GM18868 (cell line): ENCODE results near the gene TNS3.

Experiments
- ATAC-seq: cut with Tn5 transposase; IDR thresholded peaks from one replicate; pipeline ENCODE4 v1.9.1; 2021; ENCODE audit warnings: mild to moderate bottlenecking, moderate library complexity; ENCODE audit not compliant: unreplicated experiment

TNS3 gene

DNA sequence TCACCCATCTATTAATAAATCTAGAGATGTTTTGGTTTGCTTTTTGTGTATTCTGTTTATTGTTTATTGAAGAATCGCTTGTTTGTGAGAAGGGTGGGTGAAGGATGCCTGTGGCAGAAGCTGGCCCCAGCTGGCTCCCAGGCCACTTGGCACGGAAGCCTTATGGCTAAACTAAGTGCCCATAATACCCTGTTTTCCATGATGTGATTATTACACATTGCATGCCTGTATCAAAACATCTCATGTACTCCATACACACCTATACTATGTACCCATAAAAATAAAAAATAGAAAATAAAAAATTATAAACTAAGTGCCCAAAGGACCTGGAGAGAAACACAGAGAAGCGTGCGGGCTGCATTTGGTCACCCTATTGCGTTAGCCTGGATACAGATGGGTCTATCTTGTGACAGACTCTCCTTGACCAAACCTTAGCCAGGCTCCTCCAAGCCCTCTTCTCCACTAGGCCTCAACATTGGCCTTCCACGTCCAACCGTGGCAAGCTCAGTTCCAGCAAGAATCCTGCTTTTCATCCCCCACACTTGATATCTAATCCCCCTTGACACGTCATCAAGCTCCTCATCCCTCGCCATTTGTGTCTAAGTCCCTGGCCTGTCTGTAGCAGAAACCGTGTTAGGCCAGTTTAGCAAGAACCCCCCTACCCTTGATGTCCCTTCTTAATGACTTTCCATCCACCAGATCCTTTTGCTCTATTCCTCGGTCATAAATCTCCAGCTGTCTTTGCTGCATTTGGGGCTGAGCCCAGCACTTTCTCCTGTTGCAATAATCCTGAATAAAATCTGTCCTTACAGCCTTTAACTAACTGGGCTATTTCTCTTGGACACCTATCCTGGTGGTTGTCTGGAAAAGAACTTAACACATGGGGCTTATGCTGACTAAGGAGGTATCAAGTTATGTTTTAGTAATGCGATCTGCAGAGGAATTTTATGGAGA, 245.2 kb downstream of the TNS3 start:
- no peak for ATAC-seq

DNA sequence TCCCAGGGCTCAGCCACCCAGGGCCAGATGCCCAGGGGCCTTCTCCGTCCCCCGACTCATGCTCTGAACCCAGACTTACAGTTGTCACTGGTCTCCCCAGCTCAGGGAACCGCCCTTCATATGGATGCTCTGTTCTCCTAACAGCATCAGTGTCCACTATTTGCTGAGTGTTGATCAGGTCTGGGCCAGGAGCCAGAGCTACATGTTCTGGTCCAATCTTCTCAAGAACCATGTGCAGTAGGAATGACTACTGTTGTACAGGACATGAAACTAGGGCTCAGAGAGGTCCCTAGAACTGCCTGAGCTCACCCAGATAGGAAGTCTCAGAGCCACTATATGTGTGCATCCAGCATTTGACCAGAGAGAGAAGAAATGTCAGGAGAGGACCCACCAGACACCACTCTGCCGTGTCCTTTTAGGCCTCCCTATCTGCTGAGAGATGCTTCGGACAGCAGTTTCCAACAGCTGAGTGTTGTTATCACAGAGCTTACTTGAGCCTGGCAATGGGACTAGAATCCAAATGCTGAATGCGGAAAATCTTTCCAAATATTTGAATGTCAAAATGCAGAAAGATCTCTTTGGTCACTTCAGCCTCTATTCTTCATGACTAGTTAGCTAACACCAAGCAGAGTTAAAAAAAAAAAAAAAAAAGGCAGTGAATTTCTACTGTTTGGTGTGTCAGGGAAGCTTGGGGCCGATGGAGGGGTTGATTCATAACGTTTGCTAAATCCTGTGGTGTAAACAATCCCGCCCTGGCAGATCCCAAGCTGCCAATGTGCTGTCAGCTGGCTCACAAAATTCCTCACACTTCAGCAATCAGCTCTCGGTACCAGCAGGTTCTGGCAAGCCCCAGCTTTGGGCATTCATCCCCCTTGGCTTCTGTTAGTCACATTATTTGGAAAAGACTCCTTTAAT, 246.1 kb downstream of the TNS3 start:
- ATAC-seq = no peak

DNA sequence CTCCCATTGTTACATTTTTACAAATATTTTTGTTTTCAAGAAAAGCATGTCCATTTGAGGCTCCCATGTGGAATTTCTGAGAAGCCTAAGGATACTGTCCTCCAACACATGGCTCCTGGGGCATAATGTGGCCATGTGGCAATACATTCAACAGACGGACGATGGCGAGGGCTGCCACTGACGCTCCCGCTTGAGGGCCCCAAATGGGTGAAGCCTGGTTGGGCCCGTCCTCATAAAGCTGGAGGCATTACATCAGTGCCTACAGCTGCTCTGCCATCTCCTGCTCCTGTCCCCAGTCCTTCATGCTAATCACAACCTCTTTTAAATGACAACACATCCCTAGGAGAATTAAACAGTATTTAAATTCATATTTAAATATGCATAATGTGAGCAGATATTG, 246.8 kb downstream of the TNS3 start:
- no peak for ATAC-seq

DNA sequence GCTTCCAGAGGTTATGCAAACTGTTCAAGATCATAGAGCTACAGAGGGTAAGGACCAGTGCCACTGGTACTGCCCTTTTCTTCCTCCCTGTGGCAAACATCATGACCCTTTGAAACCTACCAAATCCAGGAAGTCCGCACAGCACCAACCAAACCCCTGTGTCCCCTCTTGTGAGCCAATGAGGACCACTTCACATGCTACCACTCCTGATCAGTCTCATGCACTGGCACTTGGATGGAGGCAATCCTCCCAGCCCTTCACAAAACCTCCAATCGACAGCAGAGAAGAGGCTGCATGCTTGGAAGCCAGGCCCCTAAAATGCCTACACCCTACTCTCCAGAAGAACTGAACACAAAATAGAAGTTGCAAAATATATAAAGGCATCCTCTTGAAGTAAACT, 248.0 kb downstream of the TNS3 start:
- ATAC-seq = no peak

DNA sequence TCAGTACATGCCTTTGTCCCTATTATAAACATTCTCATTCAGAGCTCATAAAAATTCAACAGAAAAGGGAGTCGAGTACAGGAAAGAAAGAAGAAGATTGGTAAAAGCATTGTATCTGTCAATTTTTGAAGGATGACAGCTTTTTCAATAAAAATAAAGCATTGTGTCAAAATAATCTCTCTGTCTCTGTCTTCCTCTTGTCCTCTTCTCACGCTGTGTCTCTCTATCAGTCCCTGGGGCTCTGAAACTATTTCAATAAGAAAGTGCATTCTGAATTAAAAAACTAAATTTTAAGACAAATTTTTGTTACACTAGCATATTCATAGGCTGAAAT, 248.4 kb downstream of the TNS3 start:
- no peak for ATAC-seq

DNA sequence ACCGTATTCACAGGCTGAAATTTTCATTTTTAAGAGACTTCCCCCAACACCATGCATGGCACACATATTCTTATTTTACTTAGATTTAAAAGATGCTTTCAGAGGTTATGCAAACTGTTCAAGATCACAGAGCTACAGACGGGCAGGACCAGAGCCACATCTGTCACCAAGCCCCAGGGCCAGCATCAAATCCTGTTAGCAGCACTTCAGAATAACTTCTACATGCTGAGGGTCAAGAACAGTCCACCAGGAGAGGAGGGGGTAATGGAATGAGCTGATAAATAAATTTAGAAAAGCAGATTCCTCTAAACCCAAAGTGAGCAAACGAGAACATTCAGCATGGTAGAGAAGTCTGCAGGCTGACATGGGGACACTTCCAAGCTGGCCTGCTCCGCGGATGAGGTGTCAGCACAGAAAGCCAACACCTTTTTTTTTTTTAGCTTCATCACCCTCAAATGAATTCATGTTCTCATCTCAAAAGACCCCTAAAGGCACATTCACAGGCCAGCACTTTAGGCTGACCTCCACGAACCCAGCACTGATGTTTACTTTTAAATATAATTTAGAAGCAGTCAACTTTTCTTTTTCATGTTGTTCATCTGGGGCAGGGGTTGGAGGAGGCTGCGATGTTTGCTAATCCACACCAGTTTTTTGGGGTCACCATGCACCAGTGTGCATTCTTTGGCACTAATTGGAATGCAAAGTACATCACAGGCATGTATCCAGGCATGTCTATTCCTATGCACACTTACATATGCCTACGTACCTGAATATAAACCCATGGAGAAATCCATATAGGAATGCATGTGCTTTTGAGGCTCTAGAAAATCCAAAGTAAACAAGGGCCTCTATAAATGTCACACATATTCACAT, 249.0 kb downstream of the TNS3 start:
- no peak for ATAC-seq

DNA sequence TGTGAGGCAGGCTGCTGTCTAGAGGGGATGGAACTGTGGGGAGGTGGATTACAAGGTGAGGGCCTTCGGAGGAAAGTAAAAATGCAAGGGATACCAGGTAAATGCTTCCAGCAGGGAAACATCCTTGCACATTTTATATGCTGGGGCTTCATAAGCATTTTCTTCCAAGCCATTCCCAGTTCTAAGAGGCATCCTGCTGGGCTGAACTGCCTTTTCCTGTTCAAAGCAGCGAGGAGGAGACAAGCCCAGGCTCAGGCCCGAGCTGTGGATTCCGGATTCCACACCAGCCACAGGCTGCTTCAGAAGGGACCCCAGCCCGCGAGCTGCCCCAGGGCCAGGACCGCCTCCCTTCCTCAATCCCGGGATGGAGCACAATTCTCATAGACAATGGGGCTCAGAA, 249.7 kb downstream of the TNS3 start:
- no peak for ATAC-seq

DNA sequence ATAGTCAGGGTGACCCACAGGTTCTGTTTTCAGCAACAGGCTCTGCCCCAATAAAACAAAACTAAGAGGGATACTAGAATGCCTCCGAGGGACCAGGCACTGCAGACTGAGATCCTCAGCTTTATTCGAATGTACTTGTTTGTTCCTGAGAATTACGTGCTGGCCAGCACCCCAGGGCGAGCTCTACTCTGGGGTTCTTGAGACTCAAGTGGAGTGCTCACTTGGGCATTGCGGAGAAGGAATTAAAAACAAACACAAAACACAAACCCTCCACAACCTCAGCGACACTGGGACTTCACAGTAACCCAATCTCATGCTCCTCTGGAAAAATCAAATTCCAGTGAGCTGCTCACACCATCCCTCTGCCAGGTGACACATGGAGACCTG, 250.7 kb downstream of the TNS3 start:
- ATAC-seq = no peak

DNA sequence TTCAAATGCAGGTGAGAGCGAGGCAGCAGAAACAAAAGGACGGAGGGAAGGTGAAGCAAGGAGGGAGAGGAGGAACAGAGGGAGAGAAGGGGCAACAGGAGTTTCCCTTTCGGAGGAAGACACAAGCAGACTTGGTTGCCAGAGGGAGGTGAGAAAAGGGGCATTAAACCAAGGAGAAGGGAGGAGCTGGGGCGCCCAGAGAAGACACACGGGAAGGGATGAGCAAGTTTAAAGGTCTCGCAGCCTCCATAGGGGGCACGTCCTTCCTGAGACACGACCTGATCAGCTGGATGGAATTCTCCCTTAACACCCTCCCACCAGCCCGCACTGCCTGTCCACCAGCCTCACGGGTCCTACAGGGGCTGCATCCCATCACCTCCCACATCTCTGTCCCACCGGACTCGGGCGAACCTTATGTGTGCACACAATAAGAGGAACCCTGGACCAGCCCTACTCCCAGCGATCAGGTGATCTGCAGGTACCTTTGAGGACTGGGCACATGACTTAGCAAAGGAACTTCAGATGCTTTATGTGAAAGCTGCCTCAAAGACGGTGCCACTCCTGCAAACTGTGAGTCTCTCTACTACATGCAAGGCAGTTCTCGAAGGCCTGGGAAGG, 251.2 kb downstream of the TNS3 start:
- ATAC-seq = no peak

DNA sequence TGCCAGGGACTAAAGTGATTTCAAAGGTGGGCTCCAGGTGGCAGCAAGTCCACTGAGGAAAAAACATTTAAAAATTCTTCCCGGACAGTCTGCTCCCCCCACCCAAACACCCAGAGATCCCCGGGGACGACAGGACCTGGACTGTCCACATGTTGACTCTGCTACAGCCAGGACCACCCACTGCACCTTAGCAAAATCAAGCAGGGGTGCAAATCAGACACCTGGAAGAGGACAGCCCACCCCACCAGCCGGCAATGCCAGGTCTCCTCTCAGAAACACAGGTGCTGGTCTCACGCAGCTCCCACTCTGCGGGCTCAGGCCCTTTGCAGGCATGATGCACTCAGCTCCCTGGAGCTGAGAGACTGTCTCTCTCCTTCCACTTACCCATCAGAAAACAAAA, 251.9 kb downstream of the TNS3 start:
- no peak for ATAC-seq

DNA sequence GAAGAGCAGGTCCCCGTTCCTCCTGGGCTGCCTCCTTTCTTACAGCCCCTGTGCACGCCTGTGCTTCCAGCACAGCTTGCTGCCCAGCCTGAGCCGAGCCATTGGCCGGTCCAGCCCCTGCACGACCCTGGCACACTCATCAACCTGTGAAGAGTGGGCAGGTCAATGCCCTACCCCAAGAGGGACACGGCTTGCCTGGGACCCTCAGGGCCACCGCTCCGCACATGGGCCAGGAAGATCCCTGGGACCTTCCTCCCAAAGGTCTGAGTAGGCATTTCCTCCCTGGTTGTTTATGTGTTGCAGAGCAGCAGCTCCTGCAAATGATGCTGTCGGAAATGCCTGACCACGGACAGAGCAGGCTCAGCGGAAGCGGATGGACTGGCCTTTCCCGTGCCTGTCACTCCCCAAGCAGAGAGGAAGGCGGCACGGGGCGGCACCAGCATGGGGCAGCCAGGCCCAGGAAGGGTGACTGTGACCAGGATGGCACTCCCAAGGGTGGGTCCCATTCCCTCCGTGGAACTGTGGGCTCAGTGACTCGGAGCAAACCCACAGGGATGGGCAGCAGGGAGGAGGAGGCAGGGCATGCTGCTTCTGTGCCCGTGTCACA, 252.5 kb downstream of the TNS3 start:
- no peak for ATAC-seq

DNA sequence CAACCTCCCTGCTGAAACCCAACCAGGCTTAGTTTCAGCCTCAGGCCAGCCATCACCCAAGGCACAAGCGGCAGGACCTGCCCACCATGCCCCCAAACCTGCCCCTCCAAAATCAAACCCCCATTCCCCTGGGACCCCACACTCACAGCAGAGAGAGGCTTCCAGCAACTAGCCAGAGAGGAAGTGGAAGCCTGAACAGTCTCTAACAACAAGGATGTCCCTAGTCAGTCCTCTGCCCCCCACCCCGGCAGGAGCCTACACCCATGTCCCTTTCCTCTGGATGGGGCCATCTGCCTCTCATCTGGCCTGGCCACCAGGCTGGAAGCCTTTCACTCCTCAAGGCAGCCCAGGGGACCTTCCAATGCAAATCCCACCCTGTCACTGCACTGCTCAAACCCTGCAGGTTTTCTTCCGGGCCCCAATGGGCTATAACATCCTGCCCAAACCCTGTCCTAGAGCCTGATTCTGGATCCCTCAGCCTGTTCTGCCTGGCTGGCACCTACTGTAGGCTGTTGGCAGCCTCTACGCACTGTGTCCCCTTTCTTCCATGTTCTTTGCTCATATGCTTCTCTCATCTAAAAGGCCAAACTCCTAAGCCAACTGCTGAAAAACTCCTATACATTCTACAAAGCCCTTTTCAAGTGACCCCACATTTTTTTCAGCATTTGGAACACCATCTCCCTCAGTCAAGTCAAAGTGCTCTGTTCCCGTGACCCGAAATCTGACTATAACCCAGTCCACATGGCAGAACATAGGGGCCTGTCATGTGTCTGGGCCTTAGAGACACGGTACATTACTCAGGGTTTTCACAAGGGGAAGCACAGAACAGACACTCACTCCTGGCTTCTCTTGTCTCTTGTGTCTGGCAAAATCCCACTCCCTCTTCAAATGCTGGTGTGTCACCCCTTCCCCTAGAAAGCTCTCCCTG, 253.3 kb downstream of the TNS3 start:
- no peak for ATAC-seq

DNA sequence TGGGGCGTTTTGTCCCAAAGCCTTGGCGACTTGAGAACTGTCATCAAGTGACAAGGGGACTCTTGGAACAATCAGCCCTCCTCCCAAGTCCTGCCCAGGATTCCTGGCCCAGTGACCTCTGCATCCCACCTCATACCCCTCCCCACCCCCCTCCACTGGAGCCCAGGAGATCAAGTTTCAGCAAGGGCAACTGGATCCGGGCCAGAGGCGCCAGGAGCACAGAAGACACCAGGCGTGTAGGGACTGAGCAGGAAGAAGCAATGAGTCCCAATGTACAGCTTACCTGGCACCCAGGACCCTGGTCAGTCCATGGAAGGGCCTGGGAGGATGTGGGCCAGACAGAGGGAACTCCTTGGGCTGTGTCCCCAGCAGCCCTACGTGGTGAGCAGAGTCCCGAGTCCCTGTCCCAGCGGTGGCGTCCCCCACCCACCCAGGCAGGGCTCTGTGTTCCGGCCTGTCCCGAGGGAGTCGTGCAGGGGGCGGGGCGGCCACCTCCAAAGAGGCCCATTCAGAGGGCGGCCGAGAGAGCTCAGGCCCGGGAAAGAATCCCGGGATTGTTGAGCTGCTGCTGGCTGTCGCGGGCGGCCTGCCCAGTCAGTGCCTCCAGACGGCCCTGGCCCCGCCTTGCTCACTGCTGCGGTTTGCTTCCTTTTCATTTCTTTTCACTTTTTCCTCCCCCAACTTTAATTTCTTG, 254.1 kb downstream of the TNS3 start:
- ATAC-seq = no peak

DNA sequence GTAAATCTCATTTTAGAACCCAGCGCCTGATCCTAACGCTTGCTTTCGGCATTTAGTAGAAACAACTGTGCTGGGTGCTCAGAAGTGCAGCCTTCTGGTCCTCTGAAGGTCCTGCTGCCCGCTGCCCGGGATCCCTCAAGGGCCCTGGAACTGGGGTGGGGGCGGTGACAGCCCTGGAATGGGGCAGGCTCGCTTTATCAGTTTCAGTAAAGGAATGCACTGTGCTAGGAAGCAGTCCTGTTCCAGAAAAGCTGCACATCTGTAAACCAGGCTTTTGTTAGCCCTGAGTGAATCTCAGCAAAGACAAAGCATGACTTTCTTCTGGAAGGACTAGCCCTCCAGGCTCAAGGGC, 254.6 kb downstream of the TNS3 start:
- ATAC-seq = no peak

DNA sequence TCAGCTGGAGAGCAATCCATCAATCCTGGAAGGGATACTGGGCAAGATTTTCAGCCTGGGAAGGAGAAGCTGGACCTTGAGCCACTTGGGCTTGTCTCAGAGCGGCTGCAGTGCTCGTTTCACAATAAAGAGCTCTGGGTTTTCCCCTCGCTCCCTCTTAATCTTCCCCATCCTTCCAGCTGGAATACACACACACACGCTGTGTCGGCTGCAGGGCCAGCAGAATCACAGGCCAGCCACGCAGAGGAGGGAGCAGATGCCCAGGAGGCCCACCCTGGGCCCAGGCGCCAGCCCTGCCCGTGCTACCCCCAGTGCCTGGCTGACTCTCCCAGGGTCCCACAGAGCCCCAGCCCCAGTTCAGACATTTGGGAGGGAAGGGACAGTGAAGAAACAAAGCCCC, 255.1 kb downstream of the TNS3 start:
- ATAC-seq = no peak

DNA sequence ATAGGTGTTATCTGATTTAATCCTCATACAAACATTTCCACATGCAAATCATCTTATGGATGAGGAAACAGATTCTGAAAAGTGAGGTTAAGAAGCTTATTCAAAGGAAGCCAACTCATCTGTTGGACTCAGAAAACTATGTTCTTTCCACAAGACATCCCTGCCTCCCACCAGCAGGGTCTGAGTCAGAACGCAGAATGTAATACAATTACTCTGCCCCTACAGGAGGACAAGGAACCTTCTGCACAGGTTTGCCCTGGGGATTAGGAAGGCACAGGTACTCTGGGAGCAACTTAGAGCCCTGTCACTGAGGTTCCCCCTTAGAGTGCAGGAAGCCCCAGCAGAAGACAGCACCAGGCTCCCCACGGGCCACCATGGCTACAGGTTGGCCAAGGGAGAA, 255.7 kb downstream of the TNS3 start:
- no peak for ATAC-seq

DNA sequence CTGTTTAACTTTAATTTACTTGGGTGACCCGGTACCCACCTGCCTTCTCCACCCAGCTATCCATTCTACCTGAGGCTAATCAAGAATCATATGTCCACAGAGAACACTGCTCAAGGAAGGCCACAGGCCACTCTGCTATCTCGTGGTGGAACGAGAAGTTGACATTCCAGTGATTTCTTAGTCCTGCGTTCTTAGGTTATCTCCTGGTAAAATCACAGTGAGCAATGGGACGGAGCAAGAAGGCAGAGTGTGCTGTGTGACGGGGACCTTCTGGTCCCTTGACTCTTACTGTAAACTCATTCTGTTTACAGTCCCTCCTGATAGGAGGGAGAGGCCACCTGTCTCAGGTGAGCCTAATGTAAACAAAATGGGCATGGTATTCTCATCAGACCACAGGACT, 256.6 kb downstream of the TNS3 start:
- ATAC-seq = no peak

DNA sequence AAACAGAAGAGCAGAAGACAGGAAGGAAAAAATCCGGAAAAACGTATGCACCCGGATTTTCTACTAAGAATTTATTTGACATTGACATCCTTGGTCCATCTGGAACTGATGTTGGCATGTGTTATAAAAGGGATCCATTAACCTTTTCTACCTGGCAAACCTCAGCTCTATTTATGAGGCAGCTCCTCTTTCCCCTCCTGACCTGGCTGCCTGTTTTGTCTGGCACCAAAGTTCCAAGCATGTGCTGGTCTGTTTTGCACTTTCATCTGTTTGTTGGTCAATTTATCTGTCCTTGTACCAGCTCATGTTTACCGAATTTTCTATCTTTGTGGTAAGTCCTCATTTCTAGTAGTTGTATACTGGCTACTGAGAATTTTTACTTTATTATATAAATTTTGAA, 258.0 kb downstream of the TNS3 start:
- no peak for ATAC-seq

DNA sequence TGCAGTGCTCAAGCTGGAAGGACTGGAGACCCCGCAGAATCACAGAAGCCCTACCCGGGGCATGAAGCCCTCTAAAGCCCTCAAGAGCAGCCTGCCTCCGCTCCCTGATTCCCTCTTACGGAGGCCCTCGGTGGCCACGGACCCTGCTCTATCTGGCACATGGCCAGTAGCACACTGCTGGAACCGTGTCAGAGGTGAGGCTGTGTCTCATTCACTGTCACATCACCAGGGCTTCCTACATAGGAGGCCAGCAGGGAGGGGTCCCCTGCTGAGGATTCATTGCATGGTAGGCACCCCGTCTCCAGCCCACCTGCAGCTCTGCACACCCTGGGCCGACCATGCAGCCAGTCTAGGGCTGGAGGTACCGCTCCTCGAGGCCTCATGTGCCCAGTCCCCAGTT, 259.2 kb downstream of the TNS3 start:
- no peak for ATAC-seq
